NB4 (cell line): ENCODE measurements around the gene CYSRT1.

ENCODE experiments used
- DNase-seq: peaks from one replicate; pipeline ENCODE4 v3.0.0; 2010; ENCODE audit warnings: low read depth
- H3K4me3 ChIP-seq: one replicate; pipeline ENCODE4 v1.5.1; 2011; ENCODE audit warnings: mild to moderate bottlenecking, low read depth, low read length, moderate library complexity
- CTCF ChIP-seq: IDR thresholded peaks from one replicate; pipeline ENCODE4 v1.5.1; 2012; ENCODE audit warnings: low read depth, low read length
- MAX ChIP-seq: IDR thresholded peaks from 2 replicates; pipeline ENCODE4 v1.6.1; 2011; ENCODE audit warnings: low read depth, low read length
- MYC ChIP-seq: IDR thresholded peaks from 2 replicates; pipeline ENCODE4 v1.6.1; 2011; ENCODE audit warnings: low read depth, low read length
- POLR2A ChIP-seq: IDR thresholded peaks from 2 replicates; pipeline ENCODE4 v1.6.1; 2011; ENCODE audit warnings: mild to moderate bottlenecking; ENCODE audit not compliant: insufficient read length; ENCODE audit errors: extremely low read depth

Gene CYSRT1

GRCh38 chr9:137189297-137190295 is 35.4 kb upstream of the CYSRT1 start:
- peak overlapping the region; percentile 90 for H3K4me3 ChIP-seq
- no peak for TF ChIP-seq CTCF
- TF ChIP-seq MAX, result no peak
- no peak for TF ChIP-seq MYC
- TF ChIP-seq POLR2A, result no peak

GRCh38 chr9:137190315-137190856 is 34.6 kb upstream of the CYSRT1 start:
- peak; percentile 38 for DNase-seq
- no peak overlapping the region for H3K4me3 ChIP-seq
- TF ChIP-seq CTCF (peak; percentile 17), MYC (no peak)

More at GRCh38 chr9:137189297-137190295, 35.4 kb upstream of the CYSRT1 start:
- no peak for DNase-seq

GRCh38 chr9:137191245-137191644 is 33.7 kb upstream of the CYSRT1 start:
- DNase-seq, result no peak
- H3K4me3 ChIP-seq, result no peak overlapping the region
- TF ChIP-seq MYC (no peak), MAX (no peak), POLR2A (no peak), CTCF (no peak)

- DNase-seq, result no peak
These were observed 33.1 kb upstream of the CYSRT1 start for GRCh38 chr9:137191691-137192447.

GRCh38 chr9:137192448-137192780 is 32.6 kb upstream of the CYSRT1 start:
- DNase-seq, result no peak
- H3K4me3 ChIP-seq, result no peak overlapping the region
- no peak for TF ChIP-seq MAX
- no peak for TF ChIP-seq MYC
- TF ChIP-seq CTCF, result no peak
- no peak for TF ChIP-seq POLR2A

More at GRCh38 chr9:137191691-137192447, 33.1 kb upstream of the CYSRT1 start:
- TF ChIP-seq MYC, result no peak
- no peak for TF ChIP-seq MAX
- TF ChIP-seq POLR2A, result no peak
- no peak for TF ChIP-seq CTCF
- no peak overlapping the region for H3K4me3 ChIP-seq
